ENCODE data around the gene UBE2E2.

Gene UBE2E2

DNA sequence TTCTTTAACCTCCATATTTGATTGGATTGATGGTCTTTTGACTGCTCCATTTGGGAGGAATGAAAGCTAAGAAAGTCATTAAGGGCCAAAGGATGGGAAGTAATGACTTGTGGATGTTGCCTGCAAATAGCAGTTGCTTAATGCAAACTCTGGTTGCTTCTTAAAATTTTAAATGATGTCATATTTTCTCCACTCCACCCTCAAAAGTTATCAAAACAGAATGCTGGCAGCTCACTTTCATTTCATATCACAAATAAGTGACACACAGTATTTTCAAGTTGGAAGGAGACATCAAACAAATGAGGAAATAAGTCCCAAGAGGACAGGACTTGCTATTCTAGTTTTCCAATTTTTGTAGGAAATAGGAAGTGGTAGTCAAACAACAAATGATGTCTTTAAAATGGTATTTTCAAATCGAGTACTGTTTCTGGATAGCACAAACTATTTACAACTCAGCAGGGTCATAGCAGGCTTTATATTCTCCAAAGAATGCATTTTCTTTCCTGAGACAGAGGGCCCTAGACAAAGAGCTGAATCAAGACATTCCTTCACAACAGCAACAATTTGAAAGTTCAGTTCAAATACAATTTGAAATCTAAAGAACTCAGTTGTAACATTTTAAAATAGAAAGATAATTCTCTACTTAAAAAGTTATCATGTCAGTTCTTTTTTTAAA, 437.5 kb downstream of the UBE2E2 start:
- no peak for DNase-seq

Data from DMS79 (cell line).